ENCODE measurements around the gene TAS1R3.

- TF ChIP-seq CTCF (IDR thresholded peaks at IDR 0.05; ENCODE audit: low read length) (no peak), EZH2 (optimal IDR thresholded peaks at IDR 0.05; ENCODE audit: low read depth, low read length) (no peak)
These were observed 40.3 kb downstream of the TAS1R3 start for GRCh38 chr1:1371364-1371745.

All from MM.1S (cell line).